ENCODE results near the gene XK.
"Not testable (repeated sequence)": the region's sequence is repeated elsewhere in the genome, so short reads cannot be mapped to it uniquely, and the experiment has no call there.

Gene XK, protein sequence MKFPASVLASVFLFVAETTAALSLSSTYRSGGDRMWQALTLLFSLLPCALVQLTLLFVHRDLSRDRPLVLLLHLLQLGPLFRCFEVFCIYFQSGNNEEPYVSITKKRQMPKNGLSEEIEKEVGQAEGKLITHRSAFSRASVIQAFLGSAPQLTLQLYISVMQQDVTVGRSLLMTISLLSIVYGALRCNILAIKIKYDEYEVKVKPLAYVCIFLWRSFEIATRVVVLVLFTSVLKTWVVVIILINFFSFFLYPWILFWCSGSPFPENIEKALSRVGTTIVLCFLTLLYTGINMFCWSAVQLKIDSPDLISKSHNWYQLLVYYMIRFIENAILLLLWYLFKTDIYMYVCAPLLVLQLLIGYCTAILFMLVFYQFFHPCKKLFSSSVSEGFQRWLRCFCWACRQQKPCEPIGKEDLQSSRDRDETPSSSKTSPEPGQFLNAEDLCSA

DNA sequence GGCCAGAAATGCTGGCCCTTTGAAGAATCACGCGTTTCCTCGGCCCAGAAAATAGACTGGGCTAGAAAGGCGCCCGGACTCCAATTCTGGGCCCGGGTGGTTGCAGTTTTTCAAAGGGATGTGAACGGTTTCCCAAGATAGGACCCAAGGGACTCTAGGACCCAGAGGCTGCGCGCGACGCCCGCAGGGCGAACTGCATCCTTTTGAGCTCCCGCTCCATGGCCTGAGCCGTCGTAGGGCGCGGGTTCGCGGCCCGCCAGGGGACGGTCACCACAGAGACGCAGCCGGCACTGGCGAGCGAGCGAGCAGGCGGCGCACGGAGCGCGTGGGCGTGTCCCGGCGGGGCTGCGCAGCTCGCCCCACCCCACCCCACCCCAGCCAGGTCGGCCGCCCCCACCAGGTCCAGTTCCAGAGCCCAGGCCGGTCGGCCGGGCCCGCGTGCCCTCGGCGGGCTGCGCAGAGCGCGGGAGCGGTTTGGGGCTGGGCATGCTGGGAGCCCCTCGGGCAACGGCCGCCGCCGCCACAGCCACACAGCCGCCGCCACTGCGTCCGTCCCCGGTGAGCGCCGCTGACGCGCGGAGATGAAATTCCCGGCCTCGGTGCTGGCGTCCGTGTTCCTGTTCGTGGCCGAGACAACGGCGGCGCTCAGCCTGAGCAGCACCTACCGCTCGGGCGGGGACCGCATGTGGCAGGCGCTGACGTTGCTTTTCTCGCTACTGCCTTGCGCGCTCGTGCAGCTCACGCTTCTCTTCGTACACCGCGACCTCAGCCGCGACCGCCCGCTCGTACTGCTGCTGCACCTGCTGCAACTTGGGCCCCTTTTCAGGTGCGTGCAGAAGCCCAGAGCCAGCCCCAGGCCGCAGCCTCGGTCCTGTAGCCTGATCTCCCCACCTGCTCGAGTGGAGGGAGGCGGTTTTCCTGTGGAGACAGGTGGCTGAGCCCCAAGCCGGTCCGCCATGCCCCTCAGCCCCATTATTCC, at the start of gene XK:
XK (plus strand) TSS at position 411 of the 979 bp plus-strand sequence; CDS start at position 582, 171 bp downstream.
- in situ Hi-C loops (cut with MboI; ENCODE audit: low sequenced_read_pairs) = no loop called here

DNA sequence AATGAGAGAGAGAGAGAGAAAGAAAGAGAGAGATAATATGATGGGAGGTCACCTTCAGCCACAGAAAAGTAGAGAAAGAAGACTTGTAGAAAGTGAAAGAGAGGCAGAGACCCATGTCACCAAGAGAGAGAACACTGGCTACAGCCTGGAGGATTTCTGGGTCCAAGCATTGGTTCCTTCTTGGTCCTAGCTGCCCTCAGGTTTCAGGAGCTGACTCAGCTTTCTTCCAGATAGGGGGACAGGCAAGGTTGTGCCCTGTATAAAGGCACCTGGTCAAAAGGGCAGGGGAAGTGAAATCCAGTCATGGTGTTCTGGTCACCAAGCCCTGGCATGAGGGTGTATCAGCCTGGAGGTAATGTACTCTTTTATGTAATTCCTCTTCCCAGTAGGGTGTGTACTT, 47.5 kb upstream of the XK start:
- in situ Hi-C loops (cut with MboI; ENCODE audit: low sequenced_read_pairs) = no loop called here

DNA sequence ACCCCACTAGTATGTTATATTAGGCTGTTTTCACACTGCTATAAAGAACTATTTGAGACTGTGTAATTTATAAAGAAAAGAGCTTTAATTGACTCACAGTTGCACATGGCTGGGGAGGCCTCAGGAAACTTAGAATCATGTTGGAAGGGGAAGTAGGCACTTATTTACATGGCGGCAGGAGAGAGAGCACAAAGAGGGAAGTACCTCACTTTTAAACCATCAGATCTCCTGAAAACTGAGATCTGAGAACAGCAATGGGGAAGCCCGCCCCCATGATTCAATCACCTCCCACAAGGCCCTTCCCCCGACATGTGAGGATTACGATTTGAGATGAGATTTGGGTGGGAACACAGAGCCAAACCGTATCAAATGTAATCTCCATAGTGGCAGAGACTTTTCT, 45.4 kb upstream of the XK start:
- in situ Hi-C loops (cut with MboI; ENCODE audit: low sequenced_read_pairs) = no loop called here

DNA sequence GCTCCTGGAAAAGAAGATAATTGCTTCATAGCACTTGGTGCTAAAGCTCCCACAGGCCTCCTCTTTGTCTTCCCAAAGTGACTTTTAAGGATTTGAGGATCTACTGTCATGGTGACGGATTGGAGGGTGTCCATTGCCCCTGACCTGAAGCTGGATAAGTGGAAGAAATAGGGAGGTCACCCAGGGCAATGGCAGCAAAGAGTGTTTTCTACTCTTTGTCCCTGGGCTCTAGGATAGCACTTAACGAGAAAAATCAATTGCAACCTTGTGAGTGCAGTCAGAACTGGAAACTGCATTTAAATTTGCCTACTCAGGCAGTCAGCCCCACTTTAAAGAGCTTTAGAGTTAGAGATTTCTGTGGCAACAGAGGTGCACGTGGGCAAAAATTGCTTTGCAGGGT, 43.7 kb upstream of the XK start:
- in situ Hi-C loops (cut with MboI; ENCODE audit: low sequenced_read_pairs) = no loop called here

DNA sequence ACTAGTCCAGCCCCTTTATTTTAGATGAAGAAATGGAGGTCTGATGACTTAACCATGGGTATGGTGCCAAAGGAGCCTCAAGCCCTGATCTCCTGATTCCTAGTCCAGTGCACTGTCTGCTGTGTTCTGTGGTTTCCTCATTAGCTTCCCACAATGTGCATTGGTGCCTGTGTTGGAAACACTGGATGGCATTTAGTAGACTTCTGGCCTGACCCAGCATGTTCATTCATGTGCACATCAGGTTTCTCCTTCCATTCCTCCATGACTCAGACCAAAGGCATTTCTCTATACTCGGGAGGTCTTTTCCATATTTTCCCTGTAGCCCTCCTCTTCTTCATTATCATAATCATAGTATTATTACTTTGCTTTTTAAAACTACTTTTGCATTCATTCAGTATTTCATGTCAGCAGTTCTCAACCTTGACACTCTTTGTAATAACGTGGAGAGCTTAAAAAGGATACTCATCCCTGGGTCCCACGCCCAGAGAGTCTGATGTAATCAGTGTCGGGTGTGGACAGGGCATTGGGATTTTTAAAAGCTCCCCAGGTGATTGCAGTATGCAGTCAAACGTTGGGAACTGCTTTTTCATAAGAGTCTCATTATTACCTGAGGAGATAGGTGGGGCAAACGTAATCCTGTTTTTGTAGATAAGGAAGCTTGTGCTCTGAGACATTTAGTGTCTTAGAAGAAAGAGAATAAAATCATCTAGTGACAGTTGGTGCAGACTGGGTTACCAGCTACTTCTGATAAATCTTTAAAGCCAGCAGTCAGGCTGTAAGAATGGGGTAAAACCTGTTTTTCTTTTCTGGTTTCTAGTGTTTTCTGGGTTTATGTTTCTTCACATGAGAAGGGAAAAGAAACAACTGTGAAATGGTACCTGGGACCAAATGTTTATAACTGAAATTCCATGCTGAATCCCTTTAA, 40.9 kb upstream of the XK start:
- in situ Hi-C loops (cut with MboI; ENCODE audit: low sequenced_read_pairs) = no loop called here

DNA sequence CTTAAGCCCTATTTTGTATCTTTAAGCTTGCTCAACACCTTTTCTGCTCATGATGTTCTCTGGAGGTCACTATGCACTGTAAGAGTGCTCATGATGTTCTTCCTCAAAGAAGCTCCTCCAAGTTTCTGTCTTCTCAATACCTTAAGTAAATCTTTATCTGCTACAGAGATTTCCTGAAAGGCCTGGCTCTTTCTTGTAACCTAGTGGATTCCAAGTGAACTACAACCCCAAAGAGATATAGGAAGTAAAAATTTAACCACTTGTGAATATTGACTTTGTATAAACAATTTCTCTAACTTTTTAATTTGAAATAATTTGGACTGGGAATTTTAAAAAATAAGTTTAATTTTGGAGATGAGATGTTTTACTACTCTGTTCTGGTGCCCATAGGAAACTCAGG, 39.3 kb upstream of the XK start:
- in situ Hi-C loops (cut with MboI; ENCODE audit: low sequenced_read_pairs) = no loop called here

DNA sequence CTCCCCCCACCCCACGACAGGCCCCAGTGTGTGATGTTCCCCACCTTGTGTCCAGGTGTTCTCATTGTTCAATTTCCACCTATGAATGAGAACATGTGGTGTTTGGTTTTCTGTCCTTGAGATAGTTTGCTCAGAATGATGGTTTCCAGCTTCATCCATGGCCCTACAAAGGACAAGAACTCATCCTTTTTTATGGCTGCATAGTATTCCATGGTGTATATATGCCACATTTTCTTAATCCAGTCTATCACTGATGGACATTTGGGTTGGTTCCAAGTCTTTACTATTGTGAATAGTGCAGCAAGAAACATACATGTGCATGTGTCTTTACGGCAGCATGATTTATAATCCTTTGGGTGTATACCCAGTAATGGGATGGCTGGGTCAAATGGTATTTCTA, 34.7 kb upstream of the XK start:
- in situ Hi-C loops (cut with MboI; ENCODE audit: low sequenced_read_pairs) = not testable (repeated sequence)

DNA sequence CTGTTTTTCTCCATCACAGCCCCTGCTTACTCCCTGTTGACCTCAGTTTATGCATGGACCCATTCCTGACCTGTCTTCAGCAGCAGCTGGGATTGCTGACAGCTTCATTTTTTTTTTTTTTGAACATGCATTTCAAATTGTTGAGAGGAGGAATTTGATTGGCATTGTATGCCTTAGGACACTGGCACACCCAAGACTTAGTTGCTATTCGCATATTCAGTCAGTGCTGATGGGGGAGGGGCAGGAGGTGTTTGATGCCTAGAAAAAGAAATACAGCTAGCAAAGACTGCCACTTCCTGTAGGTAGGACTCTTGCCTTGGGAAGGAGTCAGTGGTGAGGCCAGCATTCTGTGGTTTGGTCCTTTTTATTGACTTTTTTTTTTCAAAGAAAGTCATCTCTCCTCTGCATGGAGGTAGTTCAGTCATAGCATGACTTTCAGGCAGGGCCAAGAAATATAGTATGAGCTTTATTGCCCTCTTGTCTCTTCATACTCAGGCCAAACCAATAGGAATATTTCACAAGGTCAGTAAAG, 33.6 kb upstream of the XK start:
- in situ Hi-C loops (cut with MboI; ENCODE audit: low sequenced_read_pairs) = no loop called here

DNA sequence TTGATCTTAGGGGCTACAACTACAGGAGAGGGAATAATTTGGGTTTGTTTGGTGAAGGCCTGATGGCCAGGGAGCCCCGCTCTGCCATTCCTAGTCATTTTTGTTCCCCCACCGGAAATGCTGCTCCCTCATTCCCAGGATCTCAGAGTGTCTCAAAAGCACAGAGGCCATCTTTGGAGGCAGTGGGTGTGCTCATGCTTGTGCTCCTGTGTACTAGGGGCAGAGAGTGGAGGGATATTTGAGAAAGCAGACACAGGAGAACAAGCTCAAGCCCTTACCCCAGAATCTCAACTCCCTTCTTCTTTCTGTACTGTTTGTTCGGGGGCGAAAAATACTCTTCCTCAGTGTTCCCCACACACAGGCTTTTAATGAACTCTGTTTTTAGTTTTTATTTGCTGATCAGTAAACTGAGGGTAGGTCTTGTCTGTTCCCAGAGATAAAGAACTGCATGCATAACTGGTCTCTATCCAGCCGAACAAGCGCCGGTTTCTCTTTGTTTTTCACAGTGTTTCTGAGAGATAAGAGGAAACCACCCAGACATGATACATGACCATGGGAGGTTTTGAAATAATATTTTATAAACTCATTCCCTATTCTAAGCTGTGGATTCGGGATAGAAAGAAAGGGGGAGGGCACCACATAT, 32.9 kb upstream of the XK start:
- in situ Hi-C loops (cut with MboI; ENCODE audit: low sequenced_read_pairs) = no loop called here

DNA sequence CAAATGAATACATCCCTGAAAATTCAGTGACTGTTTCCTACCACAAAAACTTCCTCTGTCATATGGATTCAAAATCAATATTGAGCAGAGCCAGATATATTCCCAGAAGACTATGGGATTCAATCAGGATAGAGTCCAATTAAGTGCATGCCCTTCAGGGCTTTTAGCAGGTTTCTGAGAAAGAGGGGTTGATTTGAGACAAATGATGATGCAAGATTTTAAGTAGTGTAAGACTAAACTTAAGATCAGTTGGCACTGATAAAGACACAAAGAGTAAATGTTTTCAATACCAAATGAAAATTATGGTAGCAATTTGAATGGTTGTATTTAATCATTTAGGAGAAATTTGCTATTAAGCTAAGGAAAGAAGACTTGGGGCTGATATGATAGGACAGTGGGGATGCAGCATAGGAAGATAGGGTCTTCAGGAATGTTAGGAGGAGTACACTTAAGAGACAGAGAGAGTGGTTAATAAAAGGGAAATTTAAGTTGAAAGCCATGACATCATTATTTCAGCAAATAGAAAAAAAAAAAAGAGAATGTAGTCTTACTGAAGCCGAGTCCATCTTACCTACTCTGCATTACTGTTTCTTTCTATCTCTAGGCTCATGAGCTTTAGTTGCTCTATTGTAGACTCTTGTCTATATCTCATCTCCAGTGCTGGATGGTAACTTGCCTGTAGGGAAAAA, 32.0 kb upstream of the XK start:
- in situ Hi-C loops (cut with MboI; ENCODE audit: low sequenced_read_pairs) = no loop called here

DNA sequence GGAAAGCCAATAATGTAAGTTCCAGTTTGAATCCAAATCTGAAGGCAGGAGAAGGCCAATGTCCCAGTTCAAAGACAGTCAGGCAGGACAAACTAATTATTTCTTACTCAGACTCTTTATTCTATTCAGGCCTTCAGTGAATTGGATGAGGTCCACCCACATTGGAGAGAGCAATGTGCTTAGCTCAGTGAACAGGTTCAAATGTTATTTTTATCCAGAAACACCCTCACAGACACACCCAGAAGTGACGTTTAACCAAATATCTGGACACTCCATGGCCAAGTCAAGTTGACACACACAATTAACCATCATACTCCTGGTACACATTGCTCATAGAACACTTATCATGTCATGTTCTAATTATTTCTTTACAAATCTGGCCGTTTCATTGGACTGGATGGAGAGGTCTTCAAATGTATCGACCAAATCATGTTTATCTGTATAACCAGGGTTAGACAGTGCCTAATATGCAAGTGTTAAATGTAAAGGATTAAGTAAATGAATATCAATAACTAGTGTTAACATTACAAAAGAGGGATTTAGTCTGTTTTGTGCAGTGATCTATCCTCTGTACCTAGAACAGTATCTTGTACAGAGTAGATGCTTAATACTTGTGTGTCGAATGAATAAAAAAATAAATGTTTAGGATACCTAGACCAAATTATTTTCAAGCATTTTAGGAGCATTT, 27.1 kb upstream of the XK start:
- in situ Hi-C loops (cut with MboI; ENCODE audit: low sequenced_read_pairs) = no loop called here

DNA sequence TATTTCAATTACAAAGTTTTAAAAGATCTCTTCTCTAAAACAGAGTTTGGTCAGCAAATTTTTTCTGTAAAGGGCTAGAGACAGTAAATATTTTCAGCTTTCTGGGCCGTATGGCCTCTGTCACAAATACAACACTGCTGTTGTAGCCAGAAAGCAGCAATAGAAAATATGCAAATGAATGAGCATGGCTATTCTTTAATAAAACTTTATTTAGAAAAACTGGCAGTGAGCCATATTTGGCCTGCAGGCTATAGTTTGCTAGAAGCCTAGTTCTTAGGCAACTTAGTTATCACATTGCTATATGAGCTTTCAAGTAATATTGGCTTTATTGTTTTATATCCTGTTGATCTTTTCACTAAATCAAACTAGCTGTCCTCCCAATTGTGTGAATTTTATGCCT, 26.5 kb upstream of the XK start:
- in situ Hi-C loops (cut with MboI; ENCODE audit: low sequenced_read_pairs) = no loop called here

DNA sequence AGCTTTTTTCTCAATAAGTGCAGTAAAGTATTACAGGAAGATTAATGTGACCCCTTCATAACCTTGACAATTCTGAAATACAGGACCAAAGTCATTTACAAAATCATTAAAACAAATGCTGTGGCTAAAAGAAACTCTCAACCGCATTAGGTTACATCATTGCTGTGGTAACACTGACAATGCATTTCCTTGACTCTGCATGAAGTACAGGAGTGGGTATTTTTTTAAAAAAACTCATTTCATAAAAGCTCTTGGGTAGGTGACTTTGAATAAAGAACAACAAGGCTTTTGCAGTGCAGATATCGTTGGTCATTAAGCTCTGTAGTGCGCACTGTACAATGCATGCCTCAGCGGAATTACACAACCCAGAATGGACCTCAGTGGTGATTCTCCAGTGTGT, 23.4 kb upstream of the XK start:
- in situ Hi-C loops (cut with MboI; ENCODE audit: low sequenced_read_pairs) = no loop called here

DNA sequence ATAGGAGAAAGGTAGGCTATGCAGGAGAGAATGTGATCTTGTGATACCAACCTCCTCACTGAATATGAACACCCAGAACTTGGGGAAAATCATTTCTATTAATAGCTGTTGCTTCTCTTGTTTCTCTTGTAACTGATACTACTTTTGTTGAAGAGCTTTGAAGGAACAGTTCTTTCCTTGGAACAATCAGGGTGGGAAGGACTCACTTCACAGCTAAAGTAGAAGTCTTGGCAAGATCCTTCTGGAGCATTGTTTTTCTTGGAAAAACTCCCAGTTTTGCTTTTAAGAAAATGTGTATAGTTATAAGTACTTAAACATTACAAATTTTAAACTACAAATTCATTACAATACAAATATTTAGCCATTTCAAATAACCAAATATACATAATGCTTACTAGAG, 19.1 kb upstream of the XK start:
- in situ Hi-C loops (cut with MboI; ENCODE audit: low sequenced_read_pairs) = no loop called here

DNA sequence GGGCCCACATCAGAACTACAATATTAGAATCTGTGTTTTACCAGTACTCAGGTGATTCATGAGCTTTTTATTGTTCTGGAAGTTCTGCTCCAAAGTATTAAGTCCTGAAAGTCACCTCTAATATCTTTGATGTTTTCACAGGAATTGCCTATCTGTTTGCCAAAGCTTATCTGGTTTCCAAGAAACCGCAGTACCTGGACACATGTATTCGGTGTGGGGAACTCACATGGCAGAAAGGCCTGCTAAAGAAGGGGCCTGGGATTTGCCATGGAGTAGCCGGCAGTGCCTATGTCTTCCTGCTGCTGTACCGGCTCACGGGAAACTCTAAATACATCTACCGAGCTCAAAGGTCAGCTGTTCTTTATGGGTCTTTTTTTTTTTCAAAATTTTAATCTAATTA, 18.4 kb upstream of the XK start:
- in situ Hi-C loops (cut with MboI; ENCODE audit: low sequenced_read_pairs) = no loop called here

DNA sequence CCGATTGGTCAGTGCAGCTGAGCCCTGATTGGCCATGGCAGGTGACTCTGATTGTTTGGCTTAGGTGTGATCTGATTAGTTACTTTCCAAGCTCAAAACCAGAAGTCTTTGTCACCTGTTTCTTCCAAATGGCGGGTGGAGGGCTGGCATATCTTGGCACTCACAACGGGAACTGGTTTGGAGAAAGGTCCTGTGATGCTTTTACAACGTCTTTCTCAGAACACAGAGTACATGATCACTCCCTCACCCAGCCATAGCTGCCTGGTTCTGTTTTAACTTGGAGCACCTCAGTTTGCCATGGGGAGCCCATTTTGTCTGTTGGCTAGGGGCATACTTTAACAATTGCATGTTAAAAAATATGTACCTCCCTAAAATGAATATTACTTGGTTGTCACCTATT, 13.0 kb upstream of the XK start:
- in situ Hi-C loops (cut with MboI; ENCODE audit: low sequenced_read_pairs) = no loop called here

DNA sequence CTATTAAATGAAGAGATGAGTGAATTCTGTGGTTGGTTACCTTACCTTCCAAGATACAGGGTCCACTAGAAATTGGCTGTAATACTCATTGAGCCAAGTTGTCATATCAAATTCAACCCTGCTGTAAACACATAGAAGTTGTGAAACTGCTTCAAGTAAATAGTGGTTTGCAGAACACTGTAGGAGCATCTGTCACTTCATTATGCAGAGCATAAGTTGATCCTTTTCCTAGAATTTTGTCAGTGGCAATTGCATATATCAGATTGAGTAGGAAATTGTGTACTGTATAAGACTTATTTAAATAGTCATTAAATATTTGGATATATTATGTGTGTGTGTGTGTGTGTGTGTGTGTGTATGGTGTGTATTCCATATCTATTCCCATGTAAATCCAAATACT, 8.8 kb upstream of the XK start:
- in situ Hi-C loops (cut with MboI; ENCODE audit: low sequenced_read_pairs) = no loop called here

DNA sequence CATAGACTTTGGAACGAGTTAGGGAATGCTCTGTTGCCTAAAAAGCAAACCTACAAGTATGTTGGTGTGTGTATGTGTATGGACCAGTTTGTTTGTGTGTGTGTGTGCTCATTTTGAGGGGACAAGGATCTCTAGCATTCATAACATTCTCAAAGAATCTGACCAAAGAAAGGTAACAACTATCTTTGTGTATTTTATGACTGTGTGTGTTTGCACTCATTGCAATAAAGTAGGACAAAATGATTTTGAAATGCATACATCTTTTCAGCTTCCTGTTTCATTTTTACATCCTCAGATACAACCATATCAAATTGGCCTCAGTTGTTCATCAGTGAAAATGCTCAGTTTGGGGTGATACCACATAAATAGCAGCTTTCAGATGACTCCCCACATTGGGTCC, 8.3 kb upstream of the XK start:
- in situ Hi-C loops (cut with MboI; ENCODE audit: low sequenced_read_pairs) = no loop called here

DNA sequence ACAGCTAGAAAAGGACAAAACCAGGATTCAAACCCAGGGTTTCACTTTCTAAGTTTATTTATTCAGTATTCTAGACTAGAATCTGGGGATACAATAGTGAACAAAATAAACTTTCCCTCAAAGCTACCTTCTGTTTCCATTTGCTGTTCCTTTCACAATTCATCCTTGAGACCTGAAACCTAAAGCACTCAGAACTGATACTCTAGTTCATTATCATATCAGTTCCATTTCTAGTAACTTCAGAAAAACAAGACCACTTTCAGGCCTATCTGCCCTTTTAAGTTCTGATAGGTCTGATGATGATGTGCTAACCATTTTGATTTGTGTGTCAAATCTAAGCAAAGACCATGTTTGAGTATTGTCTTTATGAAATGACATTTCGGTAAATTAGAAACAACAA, 7.8 kb upstream of the XK start:
- in situ Hi-C loops (cut with MboI; ENCODE audit: low sequenced_read_pairs) = no loop called here
